Measurements from ENCODE around the gene BTG1.

DNA sequence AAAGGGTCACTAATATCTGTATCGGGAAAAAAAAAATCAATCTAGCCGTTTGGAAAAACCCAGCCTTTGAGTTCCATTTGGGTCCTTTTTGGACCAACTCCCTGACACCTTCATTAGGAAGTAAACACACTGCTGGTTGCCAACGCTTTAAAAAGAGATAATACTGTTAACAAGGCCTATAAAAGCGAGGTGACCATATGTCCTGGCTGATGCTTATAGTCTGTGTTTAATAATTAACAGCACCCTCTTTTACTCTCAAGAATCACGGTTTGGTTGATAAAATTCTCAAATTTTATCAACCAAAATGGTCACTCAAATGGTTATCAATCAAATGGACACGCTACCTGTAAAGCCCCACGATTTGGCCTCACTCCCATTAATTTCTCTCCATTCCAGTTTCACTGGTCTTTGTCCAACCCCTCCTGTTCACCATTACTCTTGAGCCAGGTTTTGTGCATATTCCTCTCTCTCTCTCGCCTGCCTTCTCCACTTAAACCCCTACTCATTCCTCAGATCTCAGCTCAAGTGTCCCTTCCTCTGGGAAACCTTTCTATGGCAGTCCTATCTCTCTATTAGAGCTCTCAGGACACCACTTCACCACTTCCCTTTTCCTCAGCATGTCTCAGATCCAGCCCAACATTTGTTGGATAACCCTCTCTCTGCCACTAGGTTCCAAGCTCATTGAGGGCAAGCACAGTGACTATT lies 9.5 kb downstream of the BTG1 start:
- no peak for TF ChIP-seq EZH2 (IDR thresholded peaks at IDR 0.05; ENCODE audit: low read length, unreplicated experiment)
- TF ChIP-seq, protein P1, sequence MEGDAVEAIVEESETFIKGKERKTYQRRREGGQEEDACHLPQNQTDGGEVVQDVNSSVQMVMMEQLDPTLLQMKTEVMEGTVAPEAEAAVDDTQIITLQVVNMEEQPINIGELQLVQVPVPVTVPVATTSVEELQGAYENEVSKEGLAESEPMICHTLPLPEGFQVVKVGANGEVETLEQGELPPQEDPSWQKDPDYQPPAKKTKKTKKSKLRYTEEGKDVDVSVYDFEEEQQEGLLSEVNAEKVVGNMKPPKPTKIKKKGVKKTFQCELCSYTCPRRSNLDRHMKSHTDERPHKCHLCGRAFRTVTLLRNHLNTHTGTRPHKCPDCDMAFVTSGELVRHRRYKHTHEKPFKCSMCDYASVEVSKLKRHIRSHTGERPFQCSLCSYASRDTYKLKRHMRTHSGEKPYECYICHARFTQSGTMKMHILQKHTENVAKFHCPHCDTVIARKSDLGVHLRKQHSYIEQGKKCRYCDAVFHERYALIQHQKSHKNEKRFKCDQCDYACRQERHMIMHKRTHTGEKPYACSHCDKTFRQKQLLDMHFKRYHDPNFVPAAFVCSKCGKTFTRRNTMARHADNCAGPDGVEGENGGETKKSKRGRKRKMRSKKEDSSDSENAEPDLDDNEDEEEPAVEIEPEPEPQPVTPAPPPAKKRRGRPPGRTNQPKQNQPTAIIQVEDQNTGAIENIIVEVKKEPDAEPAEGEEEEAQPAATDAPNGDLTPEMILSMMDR (conservative IDR thresholded peaks at IDR 0.05; ENCODE audit: low read depth, low read length): no peak
